Naive thymus-derived CD8-positive, alpha-beta T cell (primary cell): Measurements from ENCODE around the gene PLXNB2. TPM values are rescaled to one million over a fixed set of nuclear protein-coding genes. Genes with fewer than 3 reads are reported as not detected.

Source experiments
- ATAC-seq, 2 donors: fragments of 150-1000 bp; cut with Tn5 transposase in 1 of 2; sonication (Bioruptor Pico), chemical (Tn5 transposase) in 1 of 2; 1 replicate in 1 of 2; 2 replicates in 1 of 2; pipeline ENCODE4 v1.10.0; 2021; ENCODE audit warnings: mild to moderate bottlenecking in 2 of 2, moderate library complexity in 2 of 2
- POLR2A ChIA-PET: fragments of 350-600 bp; sonication (Branson Sonifier 250); formaldehyde crosslinking; loops from one replicate; lab custom pipeline; 2021; ENCODE audit warnings: antibody characterized with exemption; lab: Charles Lee
- DNase-seq, 10 donors: peaks; one replicate each; pipeline versions ENCODE4 v3.0.0 to v3.0.0-alpha.2; 2020 to 2022
- H3K27ac Mint-ChIP-seq, 10 donors: one replicate each; pipeline ENCODE4 v1.8.0; 2020 to 2022; ENCODE audit warnings: mild to moderate bottlenecking in 10 of 10, mixed read lengths in 10 of 10, moderate library complexity in 4 of 10, inconsistent platforms in 1 of 10
- H3K27me3 Mint-ChIP-seq, 5 donors: one replicate each; pipeline ENCODE4 v1.8.0; 2021 to 2022; ENCODE audit warnings: mixed read lengths in 5 of 5
- H3K36me3 Mint-ChIP-seq, 3 donors: one replicate each; pipeline ENCODE4 v1.8.0; 2020 to 2022; ENCODE audit warnings: mixed read lengths in 3 of 3, mild to moderate bottlenecking in 2 of 3, inconsistent platforms in 1 of 3
- H3K4me1 Mint-ChIP-seq, 4 donors: one replicate each; pipeline ENCODE4 v1.8.0; 2021 to 2022; ENCODE audit warnings: mixed read lengths in 4 of 4
- H3K4me3 Mint-ChIP-seq, 10 donors: one replicate each; pipeline ENCODE4 v1.8.0; 2020 to 2022; ENCODE audit warnings: mild to moderate bottlenecking in 10 of 10, mixed read lengths in 10 of 10, moderate library complexity in 6 of 10, inconsistent platforms in 1 of 10
- H3K9me3 Mint-ChIP-seq, 9 donors: one replicate each; pipeline ENCODE4 v1.8.0; 2020 to 2022; ENCODE audit warnings: mixed read lengths in 9 of 9, mild to moderate bottlenecking in 3 of 9, inconsistent platforms in 1 of 9, moderate library complexity in 1 of 9
- polyA plus RNA-seq, 3 donors: library from polyadenylated mRNA; unstranded; fragments of 300-500 nt; fragmentation: Illumina TruSeq; gene quantifications; one replicate each; pipeline ENCODE4 v1.2.3, GENCODE V29; 2021
- total RNA-seq, 8 experiments: library from RNA in 2 of 8; stranded (reverse) in 2 of 8; gene quantifications; one replicate each; pipeline ENCODE4 v1.2.3 and lab custom pipeline; 2021 to 2026

The PLXNB2 gene
- total and polyA plus RNA-seq, 5 experiments from 2014 or later = 0.72 to 16.7 (median 4.1) TPM

DNA sequence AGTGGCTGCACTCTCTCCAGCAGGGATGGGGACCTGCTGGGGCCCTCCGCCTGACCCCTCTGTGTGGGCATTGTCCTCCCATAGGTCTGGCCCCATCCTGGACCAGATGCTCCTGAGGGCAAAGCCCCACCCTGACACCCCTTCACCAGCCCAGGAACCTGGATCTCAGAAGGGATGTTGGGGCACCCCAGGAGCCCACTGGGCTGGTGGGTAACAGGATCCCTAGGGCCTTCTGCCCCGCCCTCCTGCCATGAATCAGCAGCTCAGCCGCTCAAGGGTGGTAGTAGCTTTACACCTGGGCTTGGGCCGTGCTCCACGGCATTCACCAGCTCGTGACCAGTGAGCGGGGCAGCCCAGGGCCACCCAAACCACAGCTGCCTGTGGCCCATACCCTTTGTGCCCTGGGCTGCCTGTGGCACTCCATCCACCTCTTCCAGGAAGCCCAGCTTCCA, 45.0 kb downstream of the PLXNB2 start:
- Mint-ChIP-seq H3K4me1 (peaks cover 6 to 9% (median 8%) of the 10 kb centered on the region in 4 donors), H3K27ac (peak overlapping the region in 1 of 10 donors; percentile 25), H3K4me3 (peak overlapping the region in 9 of 10 donors; percentile 44 to 75 (median 61)), H3K36me3 (peaks cover 0 to 2% (median 0%) of the 10 kb centered on the region in 3 donors), H3K27me3 (peaks cover 5 to 40% (median 19%) of the 10 kb centered on the region in 5 donors), H3K9me3 (no peaks in the 10 kb centered on the region)
- ATAC-seq (no peak), DNase-seq (no peak)
- POLR2A ChIA-PET = interaction anchor here (0.6 to 0.8 kb wide), 2 partner anchors 12 to 358 kb away, joined by 3 to 6 read pairs; partner anchors contain the start of gene HDAC10

DNA sequence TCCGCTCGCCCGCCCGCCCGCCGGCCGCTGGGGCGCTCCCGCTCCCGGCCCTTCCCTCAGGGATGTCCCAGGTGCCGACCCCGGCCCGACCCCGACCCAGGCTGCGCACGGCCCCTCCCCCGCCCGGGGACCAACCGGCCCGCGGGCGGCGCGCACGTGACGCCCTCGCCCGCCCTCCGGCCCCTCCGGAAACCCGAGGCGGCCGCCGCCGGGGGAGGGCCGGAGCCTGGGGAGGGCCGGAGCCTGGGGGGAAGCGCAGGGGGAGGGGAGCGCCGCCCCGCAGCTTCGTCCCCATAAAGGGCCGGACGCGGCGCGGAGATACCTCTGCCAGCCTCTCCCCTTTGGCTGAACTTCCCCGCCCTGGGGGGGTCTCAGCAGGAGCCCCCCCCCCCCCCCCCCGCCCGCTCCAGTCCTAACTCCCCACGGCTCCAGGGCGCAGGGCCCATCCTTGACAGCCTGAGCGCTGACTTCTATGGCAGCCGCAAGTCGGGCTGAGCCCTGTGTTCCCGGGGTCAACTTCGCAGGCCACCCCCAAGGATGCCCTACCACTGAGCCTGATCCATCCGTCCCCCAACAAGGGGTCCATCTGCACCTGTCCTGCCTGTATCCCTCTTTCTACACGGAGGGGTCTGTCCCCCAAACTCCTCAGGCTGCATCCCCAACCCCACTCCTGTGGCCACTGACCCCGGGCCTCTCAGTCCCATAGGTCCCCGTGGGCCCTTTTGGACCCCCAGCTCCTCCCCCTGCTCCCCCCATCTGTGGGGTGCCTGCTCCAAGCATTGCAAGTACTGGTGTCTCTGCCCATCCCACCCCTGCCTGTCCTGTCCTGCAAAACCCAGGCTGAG, 45.6 kb downstream of the PLXNB2 start, which contains the start of gene MAPK12:
Gene MAPK12 (minus strand): TSS at position 69 of the 845 bp plus-strand sequence. CDS start 174 bp downstream, outside the sequence.
- ATAC-seq (no peak), DNase-seq (no peak)
- Mint-ChIP-seq H3K36me3 (peaks cover 0 to 2% (median 0%) of the 10 kb centered on the region in 3 donors), H3K4me3 (peak within 1 kb of the TSS in 9 of 10 donors; percentile 44 to 75 (median 61)), H3K27ac (peak within 1 kb of the TSS in 1 of 10 donors; percentile 25), H3K9me3 (no peaks in the 10 kb centered on the region), H3K4me1 (peaks cover 6 to 9% (median 8%) of the 10 kb centered on the region in 4 donors), H3K27me3 (peaks cover 5 to 40% (median 19%) of the 10 kb centered on the region in 5 donors)
- POLR2A ChIA-PET = interaction anchor here (0.6 kb wide), 1 partner anchor 358 kb away, joined by 6 read pairs; no protein-coding TSS in a partner anchor

DNA sequence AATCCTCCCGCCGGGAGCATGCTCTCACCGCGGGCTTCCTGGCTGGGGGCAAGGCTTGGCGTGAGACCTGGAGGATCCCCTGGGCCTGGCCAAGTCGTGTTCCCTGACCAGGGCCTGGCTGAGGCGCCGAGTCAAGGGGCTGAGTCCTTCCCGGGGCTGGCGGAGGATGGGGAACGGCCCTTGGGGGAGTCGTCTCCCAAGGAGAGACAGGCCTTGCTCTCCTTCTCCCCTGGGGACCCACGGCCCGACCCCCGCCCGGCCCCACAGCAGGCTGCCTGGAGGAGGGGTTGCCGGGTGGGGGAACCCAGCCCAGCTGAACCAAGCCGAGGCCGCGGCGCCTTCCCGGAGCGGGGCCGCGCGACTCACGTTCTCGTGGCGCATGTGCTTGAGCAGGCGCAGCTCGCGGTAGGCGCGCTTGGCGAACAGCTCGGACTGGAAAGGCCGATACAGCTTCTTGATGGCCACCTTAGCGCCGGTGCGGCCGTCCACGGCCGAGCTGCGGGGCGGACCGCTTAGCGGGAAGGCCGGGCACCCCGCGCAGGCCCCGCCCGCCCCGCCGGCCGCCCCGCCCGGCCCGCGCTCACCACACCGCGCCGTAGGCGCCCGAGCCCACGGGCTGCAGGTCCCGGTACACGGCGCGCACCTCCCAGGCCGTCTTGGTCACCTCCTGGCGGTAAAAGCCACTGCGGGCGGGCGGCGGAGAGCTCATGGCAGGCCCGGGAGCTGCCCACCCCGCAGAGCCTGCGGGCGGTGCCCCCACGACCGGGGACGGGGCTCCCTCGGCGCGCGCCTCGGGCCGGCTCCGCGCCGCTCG, 46.4 kb downstream of the PLXNB2 start:
- POLR2A ChIA-PET = interaction anchor here (1.0 kb wide), 1 partner anchor 16 kb away, joined by 3 read pairs; the partner anchor contains the start of gene TUBGCP6
- Mint-ChIP-seq H3K4me3 (no peak overlapping the region), H3K4me1 (peaks cover 6 to 8% (median 7%) of the 10 kb centered on the region in 4 donors), H3K27ac (no peak overlapping the region), H3K9me3 (no peaks in the 10 kb centered on the region), H3K36me3 (peaks cover 0 to 2% (median 0%) of the 10 kb centered on the region in 3 donors), H3K27me3 (peaks cover 5 to 40% (median 19%) of the 10 kb centered on the region in 5 donors)
- ATAC-seq (peak; percentile 55 to 65), DNase-seq (no peak)

DNA sequence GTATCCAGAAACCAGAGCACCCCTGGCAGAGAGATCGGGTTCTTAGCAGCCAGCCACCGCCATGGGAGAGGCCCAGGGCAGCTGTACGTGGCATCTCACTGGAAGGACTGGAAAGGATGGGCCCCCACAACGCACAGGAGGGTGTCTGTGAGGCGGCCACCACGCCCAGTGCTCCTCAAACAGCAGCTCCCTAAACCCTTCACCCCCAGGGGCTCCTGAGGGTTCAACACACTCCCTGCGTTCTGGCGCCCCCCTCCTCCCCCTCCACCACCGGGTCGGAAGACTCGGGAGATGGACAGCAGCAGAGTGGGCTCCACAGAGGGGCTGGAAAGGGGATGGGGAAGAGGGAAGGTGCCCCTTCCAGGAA, 47.0 kb downstream of the PLXNB2 start:
- H3K9me3 Mint-ChIP-seq = no peaks in the 10 kb centered on the region
- H3K36me3 Mint-ChIP-seq = peaks cover 0 to 2% (median 0%) of the 10 kb centered on the region in 3 donors
- no peak for ATAC-seq
- peaks cover 5 to 8% (median 6%) of the 10 kb centered on the region in 4 donors for H3K4me1 Mint-ChIP-seq
- DNase-seq = no peak
- peaks cover 5 to 39% (median 19%) of the 10 kb centered on the region in 5 donors for H3K27me3 Mint-ChIP-seq
- peak overlapping the region in 1 of 10 donors; percentile 14 for H3K4me3 Mint-ChIP-seq
- H3K27ac Mint-ChIP-seq = no peak overlapping the region
- POLR2A ChIA-PET = interaction anchor here (1.0 kb wide), 1 partner anchor 16 kb away, joined by 3 read pairs; the partner anchor contains the start of gene TUBGCP6

DNA sequence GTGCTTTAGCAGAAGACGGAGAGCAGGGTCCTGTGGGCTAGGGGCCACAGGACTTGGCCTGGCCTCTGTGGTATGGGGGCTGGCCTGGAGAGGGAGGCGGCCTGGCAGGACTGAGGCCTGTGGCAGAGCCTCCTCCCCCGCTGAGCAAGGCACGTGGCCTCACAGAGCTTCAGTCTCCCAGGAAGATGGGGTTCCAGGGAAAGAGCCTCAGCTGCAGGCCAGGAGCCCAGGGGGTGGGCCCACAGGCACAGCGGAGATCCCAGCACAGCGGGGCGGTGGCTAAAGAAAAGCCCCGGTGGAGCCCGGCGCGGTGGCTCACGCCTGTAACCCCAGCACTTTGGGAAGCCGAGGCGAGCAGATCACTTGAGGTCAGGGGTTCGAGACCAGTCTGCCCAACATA, 48.1 kb downstream of the PLXNB2 start:
- peaks cover 3 to 8% (median 6%) of the 10 kb centered on the region in 4 donors for H3K4me1 Mint-ChIP-seq
- no peak for ATAC-seq
- H3K9me3 Mint-ChIP-seq = no peaks in the 10 kb centered on the region
- no peak overlapping the region for H3K4me3 Mint-ChIP-seq
- DNase-seq = no peak
- POLR2A ChIA-PET = interaction anchor here (0.6 kb wide), 1 partner anchor 194 kb away, joined by 3 read pairs; no protein-coding TSS in a partner anchor
- H3K36me3 Mint-ChIP-seq = peaks cover 0 to 2% (median 0%) of the 10 kb centered on the region in 3 donors
- H3K27ac Mint-ChIP-seq = no peak overlapping the region
- peaks cover 5 to 33% (median 17%) of the 10 kb centered on the region in 5 donors for H3K27me3 Mint-ChIP-seq

DNA sequence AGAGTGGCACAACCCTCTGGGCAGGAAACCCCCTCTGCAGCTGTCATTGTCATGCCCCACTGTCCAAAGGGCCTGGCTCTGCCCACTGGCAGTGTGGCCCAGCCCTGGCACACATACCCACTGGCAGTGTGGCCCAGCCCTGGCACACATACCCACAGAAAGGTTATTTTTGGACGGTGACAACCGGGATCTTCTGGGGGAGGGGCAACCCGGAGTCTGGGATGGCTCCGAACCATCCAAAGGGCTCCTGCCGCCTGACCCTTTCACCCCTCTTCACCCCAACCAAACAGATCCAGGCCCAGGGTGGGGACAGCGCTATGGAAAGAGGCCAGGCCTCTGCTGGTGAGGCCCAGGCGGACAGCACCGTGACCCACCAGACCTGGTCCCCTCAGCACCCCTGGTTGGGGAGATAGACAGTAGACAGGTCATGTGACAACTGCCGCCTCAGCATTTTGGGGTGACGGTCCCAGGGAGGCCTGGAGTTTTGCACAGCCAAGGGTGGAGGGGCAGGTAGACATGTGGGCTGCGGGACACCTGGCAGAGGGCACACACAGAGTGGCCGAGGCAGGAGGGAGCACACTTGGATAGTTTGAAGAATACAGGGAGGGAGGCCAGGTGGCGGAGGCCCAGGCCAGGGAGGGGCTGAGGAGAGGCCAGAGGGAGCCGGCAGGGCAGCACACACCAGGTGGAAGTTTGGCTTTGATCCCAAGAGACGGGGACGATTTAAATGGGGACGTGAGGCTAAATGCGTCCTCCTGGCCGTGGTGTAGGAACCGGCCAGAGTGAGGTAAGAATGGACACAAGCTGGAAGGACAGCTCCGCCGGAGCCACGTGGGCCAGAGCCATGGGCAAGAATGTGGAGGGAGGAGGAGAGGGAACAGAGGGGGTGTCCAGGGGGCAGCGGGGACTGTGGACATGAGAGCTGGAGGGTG, 48.8 kb downstream of the PLXNB2 start:
- ATAC-seq (no peak), DNase-seq (no peak)
- Mint-ChIP-seq H3K36me3 (peaks cover 0 to 2% (median 0%) of the 10 kb centered on the region in 3 donors), H3K27ac (peak overlapping the region in 1 of 10 donors; percentile 37), H3K4me1 (peaks cover 3 to 8% (median 6%) of the 10 kb centered on the region in 4 donors), H3K9me3 (no peaks in the 10 kb centered on the region), H3K4me3 (no peak overlapping the region), H3K27me3 (peaks cover 5 to 29% (median 16%) of the 10 kb centered on the region in 5 donors)
- POLR2A ChIA-PET = no interaction called here

DNA sequence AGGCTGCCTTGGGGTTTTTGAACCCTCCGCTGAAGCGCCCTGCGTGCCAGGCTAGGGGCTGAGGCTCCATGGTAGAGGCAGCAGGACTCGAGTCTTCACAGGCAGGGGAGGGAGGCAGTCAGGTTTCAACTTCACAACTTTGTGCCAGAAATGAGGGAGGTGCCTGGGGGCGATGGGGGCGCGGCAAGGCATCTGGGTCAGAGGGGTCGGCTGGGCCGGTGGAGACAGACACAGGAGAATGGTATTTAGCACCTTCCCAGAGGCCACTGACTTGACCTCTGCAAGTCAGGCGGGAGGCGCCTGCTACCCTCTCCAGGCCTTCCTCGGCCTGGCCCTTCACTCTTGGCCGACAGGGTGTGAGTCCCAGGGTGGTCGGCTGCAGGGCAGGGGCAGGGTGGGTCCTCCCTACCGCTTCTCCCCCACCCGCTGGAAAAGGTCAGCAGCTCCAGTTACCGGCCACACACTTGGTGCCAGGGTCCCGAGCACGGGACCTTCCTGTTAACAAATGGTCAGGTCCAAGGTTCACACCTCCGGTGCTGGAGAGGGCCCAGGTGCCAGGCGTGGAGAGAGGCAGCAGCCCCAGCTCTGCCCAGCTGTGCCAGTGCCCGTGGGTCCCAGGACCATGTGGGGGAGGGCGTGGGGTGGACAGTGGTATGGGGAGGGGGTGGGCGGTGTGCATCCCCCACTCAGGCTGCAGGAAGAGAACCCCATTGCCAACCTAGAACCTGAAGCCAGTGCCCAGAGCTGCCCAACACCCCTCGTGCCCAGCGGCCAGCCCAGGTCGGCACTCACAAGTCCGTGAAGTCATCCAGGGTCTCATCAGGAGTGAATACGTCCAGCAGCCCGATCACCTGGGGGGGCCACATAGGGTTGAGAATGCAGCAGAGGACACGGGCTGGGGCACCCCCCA, 49.7 kb downstream of the PLXNB2 start:
- no peak overlapping the region for H3K4me3 Mint-ChIP-seq
- no peaks in the 10 kb centered on the region for H3K9me3 Mint-ChIP-seq
- H3K27me3 Mint-ChIP-seq = peaks cover 5 to 22% (median 13%) of the 10 kb centered on the region in 5 donors
- peaks cover 0 to 2% (median 0%) of the 10 kb centered on the region in 3 donors for H3K36me3 Mint-ChIP-seq
- no peak for ATAC-seq
- POLR2A ChIA-PET = no interaction called here
- no peak overlapping the region for H3K27ac Mint-ChIP-seq
- peaks cover 3 to 8% (median 6%) of the 10 kb centered on the region in 4 donors for H3K4me1 Mint-ChIP-seq
- DNase-seq = no peak

DNA sequence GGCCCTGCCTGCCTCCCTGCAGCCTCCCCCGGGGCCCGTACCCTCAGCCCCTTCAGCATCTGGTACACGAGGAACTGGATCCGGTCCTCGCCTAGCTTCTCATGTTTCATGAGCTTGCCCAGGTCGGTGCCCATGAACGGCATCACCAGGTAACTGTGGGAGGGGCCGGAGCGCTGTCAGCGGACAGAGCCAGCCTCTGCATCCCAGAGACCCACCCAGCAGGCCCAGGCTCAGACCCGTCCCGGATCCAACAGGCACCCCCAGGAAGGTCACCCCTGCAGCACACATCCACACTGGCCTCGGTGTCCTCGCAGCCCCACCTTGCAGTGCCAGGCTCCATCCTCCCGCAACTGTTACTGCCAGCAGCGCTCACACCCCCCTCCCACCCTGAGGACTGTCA, 50.4 kb downstream of the PLXNB2 start:
- Mint-ChIP-seq H3K27me3 (peaks cover under 1 to 16% (median 8%) of the 10 kb centered on the region in 5 donors), H3K4me3 (no peak overlapping the region), H3K36me3 (peaks cover 0 to 2% (median 0%) of the 10 kb centered on the region in 3 donors), H3K4me1 (peaks cover 0 to 3% (median 2%) of the 10 kb centered on the region in 4 donors), H3K27ac (no peak overlapping the region), H3K9me3 (no peaks in the 10 kb centered on the region)
- ATAC-seq = no peak
- POLR2A ChIA-PET = no interaction called here
- no peak for DNase-seq

DNA sequence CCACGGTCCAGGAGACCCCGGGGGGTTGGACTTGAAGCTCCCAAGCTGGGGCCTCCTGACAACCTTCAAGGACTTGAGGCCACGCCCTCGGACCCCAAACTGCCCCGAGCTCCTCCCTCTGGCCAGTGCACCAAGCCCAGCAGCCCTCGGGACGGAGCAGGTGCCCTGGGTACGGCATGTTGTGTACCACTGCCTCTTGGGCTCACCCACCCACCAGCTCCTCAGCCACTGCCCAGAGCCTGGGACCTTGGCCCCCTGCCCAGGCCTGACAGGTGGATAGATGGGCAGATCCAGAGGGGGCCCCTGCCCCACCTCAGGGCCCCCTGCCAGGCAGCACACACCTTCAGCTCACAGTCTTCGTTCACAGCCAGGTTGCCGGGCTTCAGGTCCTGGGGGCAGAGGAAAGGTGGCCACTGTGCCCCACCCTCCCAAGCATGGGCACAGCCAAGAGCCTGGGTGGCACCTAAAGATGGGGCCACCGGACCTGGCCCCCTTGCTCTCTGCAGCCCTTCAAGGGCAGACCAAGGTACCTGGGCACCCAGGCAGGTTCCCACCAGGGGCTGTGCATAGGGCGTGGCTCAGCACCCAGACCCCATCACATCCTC, 51.1 kb downstream of the PLXNB2 start:
- Mint-ChIP-seq H3K4me1 (peaks cover 0 to 2% (median 0%) of the 10 kb centered on the region in 4 donors), H3K27ac (no peak overlapping the region), H3K4me3 (no peak overlapping the region), H3K27me3 (peaks cover 0 to 12% (median 6%) of the 10 kb centered on the region in 5 donors), H3K9me3 (no peaks in the 10 kb centered on the region), H3K36me3 (peaks cover 0 to 2% (median 0%) of the 10 kb centered on the region in 3 donors)
- POLR2A ChIA-PET = interaction anchor here (0.8 kb wide), 1 partner anchor 71 kb away, joined by 3 read pairs; no protein-coding TSS in a partner anchor
- no peak for DNase-seq
- ATAC-seq = no peak

DNA sequence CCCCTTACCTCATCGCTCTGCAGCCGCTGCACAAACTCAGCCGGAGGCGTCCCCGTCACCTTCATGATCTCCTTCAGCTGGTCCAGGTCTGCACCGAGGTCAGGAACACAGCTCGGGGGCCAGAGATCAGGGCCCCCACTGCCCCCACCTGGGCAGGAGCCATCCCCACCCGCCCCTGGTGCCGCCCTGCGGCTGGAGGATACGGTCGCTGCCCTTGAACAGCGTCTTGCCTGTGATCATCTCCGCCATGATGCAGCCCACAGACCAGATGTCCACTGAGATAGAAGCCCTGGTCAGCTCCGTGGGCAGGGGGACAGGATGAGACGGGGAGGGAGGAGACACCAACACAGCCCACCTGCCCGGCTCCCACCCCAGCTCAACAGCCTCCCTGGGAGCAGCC, 51.8 kb downstream of the PLXNB2 start:
- peaks cover 0 to 2% (median 0%) of the 10 kb centered on the region in 3 donors for H3K36me3 Mint-ChIP-seq
- peaks cover 0 to 4% (median 1%) of the 10 kb centered on the region in 4 donors for H3K4me1 Mint-ChIP-seq
- peaks cover 0 to 12% (median 6%) of the 10 kb centered on the region in 5 donors for H3K27me3 Mint-ChIP-seq
- ATAC-seq = no peak
- no peak overlapping the region for H3K27ac Mint-ChIP-seq
- H3K4me3 Mint-ChIP-seq = no peak overlapping the region
- POLR2A ChIA-PET = interaction anchor here (0.8 kb wide), 1 partner anchor 72 kb away, joined by 3 read pairs; no protein-coding TSS in a partner anchor
- DNase-seq = no peak
- no peaks in the 10 kb centered on the region for H3K9me3 Mint-ChIP-seq
